Glomerular visceral epithelial cell (primary cell): ENCODE measurements around the gene HRAS.
A peak's percentile ranks its signal among the peaks of the same experiment; 100 is the strongest.

ENCODE experiments used
- DNase-seq: peaks from one replicate; pipeline ENCODE4 v3.0.0-alpha.2; 2016; ENCODE audit errors: extremely low spot score

Gene HRAS

DNA sequence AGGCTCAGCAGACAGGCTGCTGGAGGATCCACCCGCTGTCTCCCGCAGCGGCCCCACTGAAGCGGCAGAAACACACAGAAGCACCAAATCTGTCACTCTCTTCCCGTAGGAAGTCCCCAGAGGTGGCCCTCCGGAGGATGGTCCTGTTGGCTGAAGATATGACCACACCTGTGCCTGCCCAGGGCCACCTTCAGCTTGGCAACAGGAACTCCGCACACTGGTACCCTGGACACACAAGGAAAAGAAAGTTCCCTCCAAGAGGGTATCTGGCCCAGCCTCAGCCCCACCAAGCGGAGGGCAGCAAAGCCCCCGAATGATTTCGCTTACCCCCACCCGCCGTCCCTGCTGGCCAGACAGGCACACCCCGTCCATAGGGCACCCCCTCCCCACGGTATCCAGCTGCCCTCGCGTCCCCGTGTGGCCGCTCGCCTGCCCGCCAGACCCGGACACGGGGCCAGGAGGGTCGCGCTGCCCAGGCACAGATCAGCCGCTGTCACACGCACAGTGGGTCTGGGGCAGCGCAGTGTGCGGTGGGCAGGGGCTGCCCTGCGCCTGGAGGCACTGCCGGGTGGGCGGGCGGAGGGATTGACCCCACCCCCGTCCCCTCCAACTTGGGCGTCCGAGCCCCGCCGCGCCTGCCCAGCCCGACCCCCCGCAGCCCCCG is 32.4 kb upstream of the HRAS start:
- DNase-seq = no peak

DNA sequence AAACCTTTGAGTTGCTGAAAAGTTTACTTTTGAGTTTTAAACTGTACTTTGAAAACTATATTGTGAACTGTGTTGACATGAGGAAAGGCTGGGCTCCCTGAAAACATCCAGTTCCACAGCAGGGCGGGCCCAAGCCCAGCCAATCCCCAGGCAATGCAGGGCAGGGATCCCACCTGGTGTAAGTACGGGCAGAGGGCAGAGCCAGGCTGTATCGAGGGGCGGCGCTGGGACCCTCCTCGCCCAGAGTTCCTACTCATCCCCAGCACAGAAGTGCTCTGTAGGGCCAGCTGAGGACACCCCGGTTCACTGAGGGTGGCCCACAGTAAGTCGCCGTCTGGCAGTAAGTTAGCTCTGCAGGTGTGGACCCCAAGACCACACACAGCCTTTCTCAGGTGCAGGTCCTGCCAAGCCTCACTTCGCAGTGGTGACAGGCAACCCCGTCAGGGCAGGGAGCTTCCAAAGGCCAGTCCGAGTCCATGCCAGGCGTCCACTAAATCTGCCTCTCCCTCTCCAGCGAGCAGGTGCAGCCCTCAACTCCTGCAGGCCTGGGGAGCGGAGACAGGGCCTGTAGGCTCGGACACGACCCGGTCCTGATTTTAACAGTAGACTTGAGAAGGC is 31.7 kb upstream of the HRAS start:
- DNase-seq = no peak

DNA sequence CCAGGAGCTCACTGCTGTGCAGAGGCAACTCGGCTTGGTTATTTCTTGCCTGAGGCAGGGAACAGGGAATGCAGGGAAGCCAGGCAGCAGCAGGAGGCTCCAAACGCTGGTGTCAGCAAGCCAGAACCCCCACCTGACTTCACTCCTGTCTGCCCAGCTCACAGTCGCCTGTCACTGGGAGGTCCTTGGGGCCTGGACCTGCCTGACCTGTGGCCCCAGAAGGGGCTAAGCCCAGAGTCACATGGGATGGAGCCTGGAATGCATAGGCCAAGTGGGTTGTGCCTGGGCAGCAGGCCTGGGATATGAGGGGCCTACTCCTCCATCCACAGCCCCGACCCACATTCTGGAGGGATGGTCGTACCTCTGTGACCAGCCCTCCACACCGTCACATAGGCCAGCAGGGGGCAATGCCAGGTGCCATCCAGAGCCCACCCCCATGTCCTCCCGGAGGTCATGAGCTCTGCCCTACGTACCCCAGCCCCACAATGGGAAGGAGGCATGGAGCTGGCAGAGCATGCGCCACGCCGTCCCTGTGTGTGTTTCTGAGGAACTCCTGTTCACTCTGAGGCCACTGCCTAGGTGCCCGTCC is 30.6 kb upstream of the HRAS start:
- DNase-seq = no peak

DNA sequence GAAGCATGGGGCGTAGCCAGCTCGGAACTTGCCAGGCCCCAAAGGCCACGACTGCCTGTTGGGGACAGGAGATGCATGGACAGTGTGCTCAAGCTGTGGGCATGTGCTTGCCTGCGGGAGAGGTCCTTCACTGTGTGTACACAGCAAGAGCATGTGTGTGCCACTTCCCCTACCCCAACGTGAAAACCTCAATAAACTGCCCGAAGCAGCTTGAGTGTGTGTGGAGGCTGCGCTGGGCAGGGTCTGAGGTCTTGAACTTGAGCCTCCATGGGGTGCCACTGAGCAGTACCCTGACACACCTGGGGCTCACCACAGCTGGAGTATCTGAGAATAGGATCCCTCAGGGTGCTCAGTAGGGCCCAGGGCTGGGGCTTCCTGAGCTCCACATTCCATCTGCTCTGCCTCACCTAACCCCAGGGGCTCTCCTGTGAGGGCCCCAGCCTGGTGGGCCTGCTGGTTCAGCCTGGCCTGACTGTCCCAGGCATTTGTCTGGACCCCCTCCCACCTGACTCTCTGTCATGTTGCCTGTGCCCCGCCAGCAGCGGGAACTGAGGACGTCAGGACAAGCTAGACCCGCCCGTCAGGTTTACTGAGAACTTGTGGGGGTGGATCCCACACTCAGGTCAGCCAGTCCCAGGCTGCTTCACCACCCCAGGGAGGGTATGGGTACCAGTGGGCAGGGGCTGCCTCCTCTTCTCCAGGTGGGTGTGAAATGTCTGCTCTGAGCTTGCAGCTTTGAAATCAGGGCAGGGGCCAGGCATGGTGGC is 28.6 kb upstream of the HRAS start:
- DNase-seq = no peak

DNA sequence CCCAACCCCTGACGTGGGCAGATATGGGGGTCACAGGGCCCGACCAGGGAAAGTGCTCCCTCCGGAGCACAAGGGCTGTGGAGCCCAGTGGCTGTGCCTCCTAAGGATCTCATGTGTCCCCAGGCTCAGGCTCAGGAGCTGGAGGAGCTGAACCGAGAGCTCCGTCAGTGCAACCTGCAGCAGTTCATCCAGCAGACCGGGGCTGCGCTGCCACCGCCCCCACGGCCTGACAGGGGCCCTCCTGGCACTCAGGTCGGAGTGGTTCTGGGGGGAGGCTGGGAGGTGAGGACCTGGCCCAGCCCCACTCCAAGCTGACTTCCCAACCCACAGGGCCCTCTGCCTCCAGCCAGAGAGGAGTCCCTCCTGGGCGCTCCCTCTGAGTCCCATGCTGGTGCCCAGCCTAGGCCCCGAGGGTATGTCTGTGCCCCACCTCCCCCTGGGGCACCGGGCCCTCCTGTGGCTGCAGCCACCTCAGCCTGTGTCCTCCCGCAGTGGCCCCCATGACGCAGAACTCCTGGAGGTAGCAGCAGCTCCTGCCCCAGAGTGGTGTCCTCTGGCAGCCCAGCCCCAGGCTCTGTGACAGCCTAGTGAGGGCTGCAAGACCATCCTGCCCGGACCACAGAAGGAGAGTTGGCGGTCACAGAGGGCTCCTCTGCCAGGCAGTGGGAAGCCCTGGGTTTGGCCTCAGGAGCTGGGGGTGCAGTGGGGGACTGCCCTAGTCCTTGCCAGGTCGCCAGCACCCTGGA is 27.9 kb upstream of the HRAS start:
- DNase-seq = no peak

DNA sequence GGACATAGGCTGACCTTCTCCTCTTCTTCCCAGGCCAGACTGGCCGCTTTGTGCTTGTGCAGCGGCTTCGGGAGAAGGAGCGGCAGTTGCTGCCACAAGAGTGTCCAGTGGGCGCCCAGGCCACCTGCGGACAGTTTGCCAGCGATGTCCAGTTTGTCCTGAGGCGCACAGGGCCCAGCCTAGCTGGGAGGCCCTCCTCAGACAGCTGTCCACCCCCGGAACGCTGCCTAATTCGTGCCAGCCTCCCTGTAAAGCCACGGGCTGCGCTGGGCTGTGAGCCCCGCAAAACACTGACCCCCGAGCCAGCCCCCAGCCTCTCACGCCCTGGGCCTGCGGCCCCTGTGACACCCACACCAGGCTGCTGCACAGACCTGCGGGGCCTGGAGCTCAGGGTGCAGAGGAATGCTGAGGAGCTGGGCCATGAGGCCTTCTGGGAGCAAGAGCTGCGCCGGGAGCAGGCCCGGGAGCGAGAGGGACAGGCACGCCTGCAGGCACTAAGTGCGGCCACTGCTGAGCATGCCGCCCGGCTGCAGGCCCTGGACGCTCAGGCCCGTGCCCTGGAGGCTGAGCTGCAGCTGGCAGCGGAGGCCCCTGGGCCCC is 26.8 kb upstream of the HRAS start:
- no peak for DNase-seq

DNA sequence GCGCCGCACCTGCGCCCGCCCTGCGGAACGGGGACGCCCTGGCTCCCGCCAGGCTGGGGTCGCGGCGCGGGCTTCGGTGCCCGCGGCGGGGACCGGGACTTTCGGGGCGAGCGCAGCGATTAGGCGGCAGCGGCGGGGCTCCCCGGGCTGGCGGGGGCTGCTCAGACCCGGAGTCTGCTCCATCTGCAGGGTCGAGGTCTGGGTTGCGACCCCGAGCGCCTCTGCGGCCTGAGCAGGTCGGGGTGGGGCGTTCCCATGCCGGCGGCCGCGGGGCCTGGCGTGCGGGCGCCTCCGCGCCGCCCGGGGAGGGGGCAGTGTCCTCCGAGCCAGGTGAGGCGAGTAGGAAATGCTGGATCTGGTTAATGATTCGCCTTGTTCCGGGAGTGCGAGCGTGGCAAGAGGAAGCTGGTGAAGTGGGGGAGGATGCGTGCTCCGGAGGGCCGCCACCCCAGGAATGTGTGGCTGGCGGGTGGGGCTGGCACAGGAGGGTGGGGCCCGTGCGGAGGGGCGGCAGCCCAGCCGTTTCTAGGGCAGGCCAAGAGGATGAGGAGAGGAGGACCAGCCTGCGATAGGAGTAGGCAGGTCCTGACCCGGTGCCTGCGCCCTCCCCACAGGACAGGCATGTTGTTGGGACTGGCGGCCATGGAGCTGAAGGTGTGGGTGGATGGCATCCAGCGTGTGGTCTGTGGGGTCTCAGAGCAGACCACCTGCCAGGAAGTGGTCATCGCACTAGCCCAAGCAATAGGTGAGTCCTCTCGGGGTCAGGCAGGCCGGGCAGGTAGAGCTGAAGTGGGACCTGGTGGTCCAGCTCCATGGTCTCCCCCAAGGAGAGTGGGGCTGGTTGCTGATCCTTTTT is 26.0 kb upstream of the HRAS start:
- DNase-seq = peak; percentile 92

DNA sequence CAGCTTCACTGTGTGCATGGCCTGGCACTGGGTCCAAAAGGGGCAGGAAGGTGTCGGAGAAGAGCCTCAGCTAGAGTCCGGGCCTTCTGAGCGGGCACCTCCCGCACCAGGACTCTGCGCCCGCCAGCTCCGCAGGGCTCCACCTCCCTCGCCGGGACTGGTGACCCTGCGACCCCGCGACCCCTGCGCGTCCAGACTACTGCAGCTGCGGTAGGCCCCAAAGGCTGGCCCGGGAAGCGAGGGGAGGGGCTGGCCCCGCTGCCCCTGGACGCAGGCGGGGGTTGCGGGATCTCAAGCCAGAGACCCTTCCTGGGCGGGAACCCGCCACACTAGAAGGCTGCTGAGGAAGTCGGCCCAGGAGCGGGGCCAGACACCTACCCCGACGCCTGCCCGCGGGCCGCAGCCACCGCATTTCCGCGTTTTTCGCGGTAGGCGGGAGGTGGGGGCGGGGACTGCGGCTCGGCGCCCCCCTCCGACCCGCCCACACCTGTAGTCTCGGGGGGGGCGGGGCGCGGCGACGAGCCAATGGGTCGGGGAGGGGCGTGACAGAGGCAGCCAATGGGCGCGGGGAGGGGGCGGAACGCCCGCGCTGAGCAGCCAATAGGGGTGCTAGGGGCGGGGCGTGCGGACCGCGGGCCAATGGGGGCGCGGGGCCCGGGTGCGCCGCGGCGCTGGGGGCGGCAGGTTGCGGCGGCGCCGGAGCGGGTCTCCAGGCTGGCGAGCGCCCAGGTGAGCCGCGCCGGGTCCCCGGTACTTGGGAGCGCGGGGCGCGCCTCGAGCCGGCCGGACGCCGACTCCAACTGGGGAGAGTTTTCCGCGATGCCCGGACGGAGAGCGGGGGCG is 25.1 kb upstream of the HRAS start, which contains the start of the genes LMNTD2 and RASSF7:
Gene LMNTD2, minus strand, starts transcription at position 434 of the 843 bp plus-strand sequence. Its CDS starts 22 bp downstream, at position 412.
Gene RASSF7, plus strand, starts transcription at position 666 of the 843 bp plus-strand sequence. CDS start 799 bp downstream, outside the sequence.
- DNase-seq = peak; percentile 92

DNA sequence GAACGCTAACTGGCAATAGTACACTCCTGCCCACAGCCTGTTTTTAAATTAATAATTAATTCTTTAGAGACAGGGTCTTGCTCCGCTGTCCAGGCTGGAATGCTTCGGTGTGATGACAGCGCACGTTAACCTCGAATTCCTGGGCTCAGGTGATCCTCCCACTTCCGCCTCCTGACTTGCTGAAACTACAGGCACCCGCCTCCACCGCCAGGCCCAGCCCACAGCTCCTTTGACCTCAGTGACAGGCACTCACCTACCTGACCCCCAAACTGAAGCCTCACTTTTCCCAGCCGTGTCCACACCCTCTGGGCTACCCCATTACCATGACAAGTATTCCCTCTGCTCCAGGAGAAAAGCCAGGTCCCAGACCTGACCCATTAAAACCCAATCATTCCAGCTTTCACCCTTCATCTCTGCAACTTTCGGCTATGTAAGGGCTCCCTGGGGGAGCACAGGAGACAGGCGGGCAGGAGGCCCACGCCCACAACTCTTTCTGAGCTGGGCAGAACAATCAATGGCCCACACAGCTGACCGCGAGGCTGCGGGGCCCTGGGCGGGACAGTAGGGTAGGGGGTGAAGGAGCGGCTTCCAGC is 24.4 kb upstream of the HRAS start:
- DNase-seq = no peak

DNA sequence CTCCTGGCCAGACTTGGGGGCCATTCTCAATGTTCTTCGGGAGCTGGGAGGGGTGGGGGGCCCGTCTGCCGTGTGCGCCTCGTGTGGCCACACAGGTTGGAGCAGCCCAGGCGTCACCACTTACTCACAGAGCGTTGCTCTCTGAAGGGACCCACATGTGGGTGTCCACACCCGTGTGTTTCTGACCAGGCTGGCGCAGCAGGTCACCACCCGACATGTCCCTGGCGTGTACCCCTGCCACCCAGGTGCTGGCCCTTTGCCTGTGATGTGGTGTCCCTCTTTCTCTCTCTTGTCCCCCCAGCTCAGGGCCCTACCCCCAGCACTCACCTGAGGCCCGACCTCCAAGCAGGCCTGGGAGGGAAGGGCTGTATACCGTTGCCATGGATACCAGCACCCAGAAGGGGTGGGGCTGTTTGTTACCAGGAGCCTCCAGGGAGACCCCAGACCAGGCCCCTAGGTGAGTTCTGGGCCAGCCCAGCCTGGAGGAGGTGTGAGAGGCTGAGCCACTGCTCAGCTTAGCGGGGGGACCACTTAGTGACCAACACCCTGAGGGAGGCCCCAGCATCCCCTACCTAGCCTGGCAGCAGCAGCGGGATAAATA is 23.7 kb upstream of the HRAS start:
- DNase-seq = no peak

DNA sequence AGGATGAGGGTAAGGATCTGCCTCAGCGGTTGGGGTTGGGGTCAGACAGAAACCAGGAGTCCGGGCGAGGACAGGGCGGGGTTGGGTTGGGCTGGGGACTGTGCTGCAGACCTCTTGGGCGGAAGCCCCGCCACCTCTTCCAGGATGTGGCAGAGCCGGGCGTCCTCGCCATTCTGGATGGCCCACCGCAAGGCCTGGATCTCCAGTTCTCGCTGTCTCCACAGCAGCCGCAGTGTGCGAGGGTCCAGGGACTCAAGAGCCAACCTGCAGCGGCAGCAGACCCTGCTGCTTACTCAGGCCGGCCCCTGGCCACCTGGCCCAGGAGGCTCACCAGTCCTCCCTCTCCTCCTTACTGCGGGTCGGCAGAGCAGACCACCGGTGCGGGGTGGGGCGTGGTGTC is 23.1 kb upstream of the HRAS start:
- no peak for DNase-seq

DNA sequence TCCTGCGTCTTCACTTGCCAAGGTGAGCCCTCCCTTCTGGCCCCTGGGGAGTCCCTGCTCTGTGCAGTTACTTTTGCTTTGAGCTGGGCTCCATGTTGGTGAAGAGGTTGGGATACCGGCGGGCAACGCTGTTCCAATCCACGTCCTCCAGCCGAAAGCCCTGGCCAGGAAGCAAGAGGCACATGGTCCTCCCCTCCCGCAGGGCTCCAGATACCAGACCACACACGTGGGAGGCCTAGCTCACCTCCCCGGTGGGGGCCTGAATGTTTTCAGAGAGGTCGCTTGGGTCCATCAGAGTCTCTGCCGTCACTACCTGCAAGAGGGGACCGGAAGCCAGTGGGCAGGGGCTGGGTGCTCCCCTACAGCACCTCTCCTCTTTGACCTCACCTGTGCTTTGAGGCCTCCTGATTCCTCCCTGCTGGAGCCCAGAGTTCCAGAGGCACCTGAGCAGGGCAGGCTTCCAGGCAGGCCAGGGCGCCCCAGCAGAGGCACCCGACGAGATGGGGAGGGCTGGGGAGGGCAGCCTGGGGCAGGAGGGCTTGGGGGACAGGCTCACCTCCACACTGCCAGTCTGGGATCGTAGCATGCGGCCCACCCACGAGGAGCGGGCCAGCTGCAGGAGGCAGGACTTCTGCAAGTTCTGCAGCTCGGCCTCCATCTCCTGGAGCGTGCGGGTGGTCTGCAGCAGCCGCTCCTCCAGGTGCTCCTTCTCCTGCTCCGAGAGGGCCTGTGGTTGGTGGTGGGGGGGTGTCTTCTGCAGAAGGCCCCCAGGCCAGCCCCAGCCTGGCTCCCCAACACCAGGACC is 22.2 kb upstream of the HRAS start:
- DNase-seq = no peak

DNA sequence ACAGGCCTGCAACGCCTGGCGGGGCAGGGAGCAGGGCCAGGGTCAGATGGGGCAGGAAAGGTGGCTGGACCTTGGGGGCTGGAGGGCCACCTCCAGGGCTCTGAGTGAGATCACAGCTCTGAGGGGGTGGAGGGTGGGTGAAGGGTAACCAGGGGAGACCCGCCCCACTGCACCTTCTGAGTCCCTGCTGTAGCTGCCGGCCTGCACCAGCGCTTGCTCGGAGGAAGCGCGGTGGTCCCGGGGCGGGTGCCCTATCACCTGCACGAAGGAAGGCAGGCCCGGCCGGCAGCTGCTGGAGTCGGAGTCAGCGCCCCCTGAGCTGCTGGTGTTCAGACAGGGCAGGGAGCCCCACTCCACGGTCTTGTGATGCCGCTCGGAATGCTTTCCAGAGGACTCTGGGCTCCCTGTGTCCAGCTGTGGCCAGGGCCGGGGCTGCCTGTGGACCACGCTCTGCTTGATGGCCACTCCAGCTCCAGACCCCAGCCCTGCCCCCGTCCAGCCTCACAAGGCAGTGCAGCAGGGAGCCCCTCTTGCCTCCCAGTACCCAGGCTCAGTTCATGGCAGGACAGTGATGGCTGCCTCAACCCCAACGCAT is 21.4 kb upstream of the HRAS start:
- no peak for DNase-seq

DNA sequence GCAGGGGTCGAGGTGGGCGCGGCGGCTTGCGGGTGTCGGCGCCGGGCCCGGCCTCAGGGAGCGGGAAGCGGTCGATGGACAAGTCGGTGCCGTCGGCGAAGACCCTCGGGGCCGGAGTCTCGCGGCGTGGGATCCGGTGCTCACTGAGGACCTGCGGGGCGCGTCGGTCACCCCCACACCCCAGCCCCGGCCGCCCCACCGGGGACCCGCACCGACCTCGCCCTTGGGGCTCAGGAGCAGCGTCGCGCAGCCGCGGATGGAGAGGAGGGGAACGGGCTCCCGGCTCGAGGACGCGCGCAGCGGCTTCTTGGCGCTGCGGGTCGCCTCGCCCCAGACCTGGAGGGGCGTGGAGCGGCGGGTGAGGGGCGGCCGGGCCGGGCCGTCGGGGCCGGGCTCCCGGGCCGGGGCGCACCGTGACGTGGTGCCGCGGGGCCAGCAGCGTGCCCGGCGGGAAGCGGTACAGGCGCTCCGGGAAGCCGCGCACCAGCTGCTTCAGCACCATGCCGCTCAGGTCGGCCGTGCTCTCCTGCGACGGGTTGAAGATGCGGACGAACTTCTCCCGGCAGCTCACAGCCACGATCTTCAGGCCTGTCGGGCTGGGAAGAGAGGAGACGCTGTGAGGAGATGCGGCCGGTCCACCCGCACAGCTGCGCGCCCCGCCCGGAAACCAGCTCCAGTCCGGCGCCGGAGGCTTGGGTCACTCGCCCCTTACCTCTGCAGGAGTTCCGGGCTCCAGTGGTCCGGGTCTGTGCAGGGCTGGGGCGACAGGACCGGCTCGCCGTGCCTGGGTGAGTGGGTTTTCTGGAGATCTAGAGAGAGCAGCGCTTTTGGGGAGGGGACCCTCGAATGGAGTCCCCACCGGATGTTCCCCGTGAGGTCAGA is 20.6 kb upstream of the HRAS start:
- no peak for DNase-seq

DNA sequence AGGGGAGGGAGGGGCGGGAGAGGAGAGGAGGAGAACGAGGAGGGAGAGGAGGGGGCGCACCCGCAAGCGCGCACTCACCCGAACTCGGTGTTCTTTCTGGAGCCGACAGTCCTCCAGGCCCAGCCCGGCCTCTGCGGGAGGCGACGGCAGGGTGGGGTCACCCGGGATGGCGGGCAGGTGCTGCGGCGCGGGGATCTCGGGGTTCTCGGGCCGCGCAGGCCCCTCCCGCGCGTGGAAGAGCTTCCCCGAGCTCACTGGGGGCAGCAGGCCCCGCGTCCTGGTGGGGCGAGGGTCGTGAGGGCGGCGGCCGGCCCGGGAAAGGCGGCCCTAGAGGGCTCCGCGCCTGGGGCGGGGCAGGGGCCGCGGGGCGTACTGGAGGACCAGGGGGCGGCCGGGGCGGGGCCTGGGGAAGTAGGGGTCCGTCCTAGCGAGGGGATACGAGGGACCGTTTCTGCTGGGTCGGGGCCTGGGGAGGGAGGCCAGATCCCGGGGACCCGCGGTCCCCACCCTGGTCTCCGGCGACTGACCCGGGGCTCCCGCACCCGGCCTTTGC is 19.9 kb upstream of the HRAS start:
- no peak for DNase-seq
